GM13977 (cell line): Measurements from ENCODE around the gene PRND.
"Not testable (repeated sequence)": the region's sequence is repeated elsewhere in the genome, so short reads cannot be mapped to it uniquely, and the experiment has no call there.

ENCODE experiments used
- DNase-seq: peaks from one replicate; pipeline ENCODE4 v3.0.0; 2012; ENCODE audit warnings: low spot score
- in situ Hi-C: fragments of 300-500 bp; cut with MboI; formaldehyde crosslinking; loops from one replicate; pipeline ENCODE4 v1.12.0; 2022; ENCODE audit warnings: low sequenced_read_pairs, low pct_unique_long_range_greater_than_20kb, mixed read lengths, inconsistent platforms; ENCODE audit not compliant: unreplicated experiment
- TF ChIP-seq, protein P1 (sequence below): IDR thresholded peaks from 2 replicates; pipeline ENCODE4 v1.5.1; 2012; ENCODE audit warnings: mild to moderate bottlenecking, control low read depth; ENCODE audit not compliant: insufficient read depth; ENCODE audit errors: extremely low read depth, missing control alignments

Gene PRND

DNA sequence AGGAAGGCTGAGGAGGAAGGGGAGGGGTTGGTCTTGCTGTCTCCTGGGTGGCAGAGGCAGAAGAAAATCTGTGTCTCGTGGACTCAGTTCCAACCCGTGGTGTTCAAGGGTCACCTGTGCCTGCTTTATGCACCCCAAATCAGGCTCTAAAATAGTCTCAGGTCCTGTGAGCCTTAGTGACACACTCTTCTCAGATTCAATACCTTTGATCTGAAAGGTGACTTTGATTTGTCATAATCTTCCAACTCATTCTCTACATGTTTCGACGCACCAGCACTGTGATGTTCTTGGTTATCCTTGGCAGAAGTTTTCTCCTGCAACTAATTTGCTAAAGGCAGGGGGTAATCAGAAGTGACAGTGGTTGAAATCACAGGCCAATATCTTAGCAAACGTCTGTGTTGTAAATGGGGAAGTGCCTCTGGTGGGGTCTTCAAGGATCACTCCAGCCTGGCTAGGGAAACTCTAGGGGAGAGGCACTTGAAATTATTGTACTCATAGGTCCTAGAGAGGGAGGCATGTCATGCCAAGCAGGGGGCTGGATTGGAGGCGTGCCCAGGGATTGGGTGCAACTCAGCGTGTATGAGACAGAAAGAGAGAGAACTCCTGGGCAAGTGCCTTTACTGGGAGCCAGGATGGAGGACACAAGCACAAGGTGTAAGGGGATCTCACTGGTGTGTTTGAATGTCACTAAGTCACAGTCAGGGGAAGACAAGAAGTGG lies 19.0 kb upstream of the PRND start:
- in situ Hi-C loops: no loop called here
- no peak for DNase-seq
- TF ChIP-seq, protein P1, sequence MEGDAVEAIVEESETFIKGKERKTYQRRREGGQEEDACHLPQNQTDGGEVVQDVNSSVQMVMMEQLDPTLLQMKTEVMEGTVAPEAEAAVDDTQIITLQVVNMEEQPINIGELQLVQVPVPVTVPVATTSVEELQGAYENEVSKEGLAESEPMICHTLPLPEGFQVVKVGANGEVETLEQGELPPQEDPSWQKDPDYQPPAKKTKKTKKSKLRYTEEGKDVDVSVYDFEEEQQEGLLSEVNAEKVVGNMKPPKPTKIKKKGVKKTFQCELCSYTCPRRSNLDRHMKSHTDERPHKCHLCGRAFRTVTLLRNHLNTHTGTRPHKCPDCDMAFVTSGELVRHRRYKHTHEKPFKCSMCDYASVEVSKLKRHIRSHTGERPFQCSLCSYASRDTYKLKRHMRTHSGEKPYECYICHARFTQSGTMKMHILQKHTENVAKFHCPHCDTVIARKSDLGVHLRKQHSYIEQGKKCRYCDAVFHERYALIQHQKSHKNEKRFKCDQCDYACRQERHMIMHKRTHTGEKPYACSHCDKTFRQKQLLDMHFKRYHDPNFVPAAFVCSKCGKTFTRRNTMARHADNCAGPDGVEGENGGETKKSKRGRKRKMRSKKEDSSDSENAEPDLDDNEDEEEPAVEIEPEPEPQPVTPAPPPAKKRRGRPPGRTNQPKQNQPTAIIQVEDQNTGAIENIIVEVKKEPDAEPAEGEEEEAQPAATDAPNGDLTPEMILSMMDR: no peak

DNA sequence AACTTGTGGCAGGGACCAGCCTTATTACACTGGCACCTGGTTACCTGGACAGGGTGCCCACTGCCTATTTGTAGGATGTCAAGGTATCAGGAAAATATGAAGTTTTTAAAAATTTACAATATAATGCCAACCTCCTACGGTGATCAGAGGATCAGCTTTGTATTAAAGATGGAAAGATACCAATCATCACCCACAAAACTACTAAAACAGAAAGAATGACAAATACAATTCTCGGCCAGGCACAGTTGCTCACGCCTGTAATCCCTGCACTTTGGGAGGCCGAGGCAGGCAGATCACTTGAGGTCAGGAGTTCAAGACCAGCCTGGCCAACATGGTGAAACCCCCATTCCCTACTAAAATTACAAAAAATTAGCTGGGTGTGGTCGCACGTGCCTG lies 18.4 kb upstream of the PRND start:
- in situ Hi-C loops: no loop called here
- no peak for DNase-seq
- TF ChIP-seq, protein P1: no peak

DNA sequence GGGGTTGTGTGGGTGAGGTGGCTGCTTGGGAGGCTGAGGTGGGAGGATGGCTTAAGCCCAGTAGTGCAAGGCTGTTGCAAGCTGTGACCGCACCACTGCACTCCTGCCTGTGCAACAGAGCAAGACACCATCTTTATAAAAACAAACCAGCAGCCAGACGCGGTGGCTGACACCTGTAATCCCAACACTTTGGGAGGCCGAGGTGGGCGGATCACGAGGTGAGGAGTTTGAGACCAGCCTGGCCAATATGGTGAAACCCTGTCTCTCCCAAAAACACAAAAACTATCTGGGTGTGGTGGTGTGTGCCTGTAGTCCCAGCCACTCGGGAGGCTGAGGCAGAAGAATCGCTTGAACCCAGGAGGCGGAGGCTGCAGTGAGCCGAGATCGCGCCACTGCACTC lies 14.8 kb upstream of the PRND start:
- in situ Hi-C loops: not testable (repeated sequence)

DNA sequence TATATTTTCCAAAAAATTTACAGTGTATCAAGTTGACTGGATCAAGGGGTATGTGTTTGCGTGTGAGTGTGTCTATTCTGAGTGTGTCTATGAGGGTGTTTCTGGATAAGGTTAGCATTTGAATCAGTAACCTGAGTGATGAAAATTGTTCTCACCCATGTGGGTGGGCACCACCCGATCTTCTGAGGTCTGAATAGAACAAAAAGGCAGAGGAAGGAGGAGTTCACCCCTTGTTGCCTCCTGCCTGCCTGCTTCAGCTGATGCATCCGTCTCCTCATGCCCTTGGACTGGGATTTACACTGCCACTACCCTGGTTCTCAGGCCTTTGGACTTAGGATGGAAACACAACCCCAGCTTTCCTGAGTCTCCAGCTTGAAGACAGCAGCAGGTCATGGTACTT lies 13.7 kb upstream of the PRND start:
- TF ChIP-seq, protein P1: no peak
- in situ Hi-C loops: no loop called here
- DNase-seq: no peak

More for the DNA sequence above, 14.8 kb upstream of the PRND start:
- not testable (repeated sequence) for DNase-seq

DNA sequence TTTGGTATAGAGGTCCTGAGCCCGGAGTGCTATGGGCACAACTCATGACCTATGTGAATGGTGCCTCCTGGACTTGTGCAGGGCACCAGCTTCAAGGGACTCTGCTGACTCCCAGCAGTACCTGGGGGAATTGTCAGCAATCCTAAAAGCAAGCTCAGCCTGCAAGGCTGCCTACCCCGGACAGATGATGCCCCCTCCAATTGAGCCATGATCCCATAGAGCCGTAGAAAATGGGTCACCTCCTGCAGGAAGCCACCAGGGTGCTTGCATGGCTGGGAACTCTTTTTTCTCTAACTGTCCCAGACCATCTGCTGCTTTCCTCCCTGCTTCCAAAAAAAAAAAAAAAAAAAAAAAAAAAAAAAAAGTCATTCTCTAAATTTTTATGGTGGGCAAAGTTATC lies 12.9 kb upstream of the PRND start:
- TF ChIP-seq, protein P1: no peak
- in situ Hi-C loops: no loop called here
- DNase-seq: no peak

DNA sequence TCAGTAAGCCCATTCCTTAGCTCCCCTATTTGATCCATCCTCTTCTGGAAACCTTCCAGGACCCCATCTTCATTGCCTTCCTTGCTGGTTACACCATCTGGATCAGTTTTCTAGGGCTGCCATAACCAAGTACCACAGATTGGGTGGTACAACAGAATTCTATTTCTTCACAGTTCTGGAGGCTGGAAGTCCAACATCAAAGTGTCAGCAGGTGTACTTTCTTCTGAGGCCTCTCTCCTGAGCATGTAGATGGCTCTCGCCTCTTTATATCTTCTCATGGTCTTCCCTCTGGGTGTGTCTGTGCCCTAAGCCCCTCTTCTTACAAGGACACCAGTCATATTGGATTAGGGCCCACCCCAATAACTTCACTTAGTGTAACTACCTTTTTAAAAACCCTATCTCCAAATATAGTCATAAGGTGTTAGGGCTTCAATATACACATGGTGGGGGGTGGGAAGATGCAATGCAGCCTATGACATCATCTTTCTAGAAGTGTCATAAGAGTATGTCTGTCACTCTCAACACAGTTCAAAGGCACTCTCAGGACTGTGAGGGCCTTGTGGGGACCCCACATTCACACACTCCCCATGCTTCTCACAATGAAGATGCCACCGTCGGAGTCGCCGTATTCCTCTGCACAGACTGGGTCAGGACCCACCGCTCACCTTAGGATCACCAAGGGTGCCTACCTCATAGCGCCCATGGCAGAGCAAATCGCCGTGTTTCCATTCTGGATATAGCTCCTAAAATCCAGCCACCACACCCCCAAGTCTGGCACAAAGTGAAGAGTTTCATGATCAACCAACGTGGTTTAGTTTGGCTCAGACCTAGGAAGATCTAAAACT lies 12.2 kb upstream of the PRND start:
- no peak for DNase-seq
- in situ Hi-C loops: no loop called here
- TF ChIP-seq, protein P1: no peak

DNA sequence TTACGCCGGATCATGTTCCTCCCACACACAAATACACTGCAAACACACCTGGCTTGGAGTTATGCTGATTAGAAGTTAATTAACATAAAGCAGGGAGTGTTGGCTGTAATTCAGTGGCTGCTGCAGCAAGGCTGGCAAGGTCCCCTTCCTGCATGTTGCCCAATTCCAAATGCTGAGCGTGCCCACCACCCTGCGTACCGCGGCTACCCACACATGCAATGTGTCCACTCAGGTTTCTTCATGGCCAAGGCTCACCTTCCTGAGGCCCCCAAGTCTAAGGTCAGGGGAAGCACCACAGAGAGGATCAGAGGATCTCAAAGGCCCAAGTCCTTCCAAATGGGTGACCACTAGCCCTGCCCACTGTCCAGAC lies 11.6 kb upstream of the PRND start:
- DNase-seq: no peak
- in situ Hi-C loops: no loop called here
- TF ChIP-seq, protein P1: no peak
